Breast epithelium (tissue), 4 donors: ENCODE results near the gene PGBD5. TPM values are rescaled to one million over a fixed set of nuclear protein-coding genes. Genes with fewer than 3 reads are reported as not detected.

ENCODE experiments used
- DNase-seq, 2 donors: peaks; one replicate each; pipeline ENCODE4 v3.0.0-alpha.2; 2019; ENCODE audit warnings: low spot score in 2 of 2
- H3K27ac ChIP-seq, 2 donors: fragments of 200-600 bp; sonication (generic) in 1 of 2; one replicate each; pipeline ENCODE4 v1.5.1; 2016 to 2019; ENCODE audit warnings: mild to moderate bottlenecking in 1 of 2
- H3K27me3 ChIP-seq, 2 donors: fragments of 200-600 bp; sonication (generic) in 1 of 2; one replicate each; pipeline versions ENCODE4 v1.5.1 to v1.6.0; 2017 to 2019; ENCODE audit warnings: control low read depth in 1 of 2, mild to moderate bottlenecking in 1 of 2
- H3K36me3 ChIP-seq: fragments of 200-600 bp; one replicate; pipeline ENCODE4 v1.5.1; 2019
- H3K4me1 ChIP-seq, 2 donors: fragments of 200-600 bp; sonication (generic); one replicate each; pipeline ENCODE4 v1.5.1; 2016 to 2019; ENCODE audit warnings: control low read depth in 1 of 2
- H3K4me3 ChIP-seq, 3 donors: fragments of 200-600 bp; sonication (generic); 1 replicate in 2 of 3; 2 replicates in 1 of 3; pipeline ENCODE4 v1.5.1; 2016 to 2019; ENCODE audit warnings: mild to moderate bottlenecking in 3 of 3, moderate library complexity in 2 of 3
- H3K9me3 ChIP-seq, 2 donors: fragments of 200-600 bp; sonication (generic) in 1 of 2; one replicate each; pipeline ENCODE4 v1.5.1; 2016 to 2019; ENCODE audit warnings: control low read depth in 1 of 2
- POLR2A ChIP-seq: fragments of 450-650 bp; IDR thresholded peaks from one replicate; pipeline ENCODE4 v1.6.1; 2016; ENCODE audit warnings: antibody characterized with exemption, mild to moderate bottlenecking, moderate library complexity
- POLR2AphosphoS5 ChIP-seq, 3 donors: sonication (generic); formaldehyde crosslinking; IDR thresholded peaks; one replicate each; pipeline ENCODE4 v1.6.1; 2017; ENCODE audit warnings: antibody characterized with exemption in 3 of 3
- intact Hi-C: fragments of 100-400 bp; cut with DNase I; formaldehyde crosslinking; loops from one replicate; pipeline ENCODE4 v1.15.1; 2023; ENCODE audit warnings: low total_unique reads
- total RNA-seq, 3 donors: library from RNA; depleted of rRNA; stranded (reverse); fragments of >200 nt; gene quantifications; one replicate each; pipeline ENCODE4 v1.1.0, GENCODE V29; 2016
- TF ChIP-seq, protein P1 (sequence below), 3 donors: fragments of 450-650 bp; IDR thresholded peaks; one replicate each; pipeline ENCODE4 v1.5.1; 2016 to 2017; ENCODE audit warnings: antibody characterized with exemption in 3 of 3, mild to moderate bottlenecking in 3 of 3, moderate library complexity in 3 of 3

Gene PGBD5
- total RNA-seq, 3 donors from 2014 or later, result 0.48 to 0.98 (median 0.59) TPM

DNA sequence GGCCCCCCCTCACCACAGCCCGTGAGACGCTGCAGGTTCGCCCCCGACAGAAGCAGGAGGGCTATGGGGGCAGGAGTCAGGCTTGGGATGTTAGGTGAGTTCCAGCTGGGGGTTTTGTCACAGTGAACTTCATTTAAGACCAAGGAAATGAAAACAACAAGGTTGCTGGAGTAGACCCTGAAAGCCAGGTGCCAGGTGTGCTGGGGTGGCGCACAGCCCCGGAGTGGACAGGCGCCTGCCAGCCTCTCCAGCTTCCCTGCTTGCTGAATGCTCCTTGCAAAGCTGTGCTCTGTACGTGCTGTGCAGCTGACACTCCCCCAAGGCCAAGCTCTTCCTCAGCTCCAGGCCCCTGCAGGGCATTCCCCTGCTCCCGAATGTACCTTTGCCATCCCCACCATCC is 102.4 kb downstream of the PGBD5 start:
- DNase-seq, result no peak
- no peaks in the 10 kb centered on the region for H3K9me3 ChIP-seq
- TF ChIP-seq POLR2AphosphoS5 (IDR thresholded peaks at IDR 0.05) (no peak), POLR2A (no peak)
- TF ChIP-seq, protein P1, sequence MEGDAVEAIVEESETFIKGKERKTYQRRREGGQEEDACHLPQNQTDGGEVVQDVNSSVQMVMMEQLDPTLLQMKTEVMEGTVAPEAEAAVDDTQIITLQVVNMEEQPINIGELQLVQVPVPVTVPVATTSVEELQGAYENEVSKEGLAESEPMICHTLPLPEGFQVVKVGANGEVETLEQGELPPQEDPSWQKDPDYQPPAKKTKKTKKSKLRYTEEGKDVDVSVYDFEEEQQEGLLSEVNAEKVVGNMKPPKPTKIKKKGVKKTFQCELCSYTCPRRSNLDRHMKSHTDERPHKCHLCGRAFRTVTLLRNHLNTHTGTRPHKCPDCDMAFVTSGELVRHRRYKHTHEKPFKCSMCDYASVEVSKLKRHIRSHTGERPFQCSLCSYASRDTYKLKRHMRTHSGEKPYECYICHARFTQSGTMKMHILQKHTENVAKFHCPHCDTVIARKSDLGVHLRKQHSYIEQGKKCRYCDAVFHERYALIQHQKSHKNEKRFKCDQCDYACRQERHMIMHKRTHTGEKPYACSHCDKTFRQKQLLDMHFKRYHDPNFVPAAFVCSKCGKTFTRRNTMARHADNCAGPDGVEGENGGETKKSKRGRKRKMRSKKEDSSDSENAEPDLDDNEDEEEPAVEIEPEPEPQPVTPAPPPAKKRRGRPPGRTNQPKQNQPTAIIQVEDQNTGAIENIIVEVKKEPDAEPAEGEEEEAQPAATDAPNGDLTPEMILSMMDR (IDR thresholded peaks at IDR 0.05), result no peak
- H3K27me3 ChIP-seq, result no peaks in the 10 kb centered on the region
- H3K4me1 ChIP-seq, result no peaks in the 10 kb centered on the region
- no peak overlapping the region for H3K27ac ChIP-seq
- intact Hi-C loops, result no loop called here
- H3K4me3 ChIP-seq, result no peak overlapping the region
- no peaks in the 10 kb centered on the region for H3K36me3 ChIP-seq

DNA sequence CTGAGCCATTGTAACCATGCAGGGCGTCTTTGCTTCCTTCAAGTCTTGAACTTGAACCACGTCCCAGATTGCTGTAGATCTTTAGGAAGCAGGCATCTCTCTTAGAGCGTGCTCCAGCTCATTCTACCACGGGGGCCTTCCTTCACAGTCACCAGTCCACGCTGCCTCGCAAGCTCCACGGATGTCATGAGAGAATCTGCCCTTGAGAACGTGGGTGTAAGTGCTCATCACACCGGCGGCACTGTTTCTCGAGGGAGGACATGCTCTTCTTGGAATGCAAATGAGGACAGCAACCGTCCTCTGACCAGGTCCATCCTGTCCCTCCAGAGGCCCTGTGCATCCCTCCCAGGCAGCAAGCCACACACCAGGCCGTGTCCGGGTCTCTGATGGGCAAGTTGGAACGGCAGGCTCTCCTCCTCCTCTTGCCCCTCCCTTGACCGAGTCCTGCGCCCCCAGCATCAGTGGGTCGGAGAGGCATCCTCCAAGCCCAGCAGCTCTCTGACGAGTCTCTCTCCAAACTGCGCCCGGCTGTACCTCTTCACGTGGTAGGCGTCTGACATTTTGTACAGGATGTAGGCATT is 103.1 kb downstream of the PGBD5 start:
- DNase-seq, result no peak
- no peak overlapping the region for H3K4me3 ChIP-seq
- no peaks in the 10 kb centered on the region for H3K9me3 ChIP-seq
- intact Hi-C loops, result no loop called here
- no peaks in the 10 kb centered on the region for H3K4me1 ChIP-seq
- no peaks in the 10 kb centered on the region for H3K27me3 ChIP-seq
- TF ChIP-seq POLR2AphosphoS5 (IDR thresholded peaks at IDR 0.05) (no peak), POLR2A (no peak)
- TF ChIP-seq, protein P1 (IDR thresholded peaks at IDR 0.05), result no peak
- no peaks in the 10 kb centered on the region for H3K36me3 ChIP-seq
- no peak overlapping the region for H3K27ac ChIP-seq

DNA sequence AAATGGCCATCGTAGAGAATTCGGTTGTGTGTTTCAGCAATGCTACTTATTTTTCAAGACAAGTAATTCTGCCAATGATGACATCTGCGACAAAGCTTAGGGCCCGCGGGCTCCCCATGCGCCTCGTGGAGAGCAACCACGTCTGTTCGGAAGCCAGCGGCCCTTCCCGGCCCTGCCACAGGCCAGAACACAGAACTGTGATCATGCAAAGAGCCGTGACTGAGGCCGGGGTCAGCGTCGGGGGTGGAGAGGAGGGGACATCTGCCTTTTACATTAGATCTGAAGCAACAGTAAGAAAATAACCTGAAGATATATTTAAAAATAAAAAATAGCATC is 103.7 kb downstream of the PGBD5 start:
- H3K4me1 ChIP-seq, result no peaks in the 10 kb centered on the region
- H3K36me3 ChIP-seq, result no peaks in the 10 kb centered on the region
- TF ChIP-seq POLR2A (no peak), POLR2AphosphoS5 (IDR thresholded peaks at IDR 0.05) (no peak)
- TF ChIP-seq, protein P1 (IDR thresholded peaks at IDR 0.05), result no peak
- no peaks in the 10 kb centered on the region for H3K9me3 ChIP-seq
- intact Hi-C loops, result no loop called here
- no peaks in the 10 kb centered on the region for H3K27me3 ChIP-seq
- no peak overlapping the region for H3K27ac ChIP-seq
- H3K4me3 ChIP-seq, result no peak overlapping the region
- DNase-seq, result no peak

DNA sequence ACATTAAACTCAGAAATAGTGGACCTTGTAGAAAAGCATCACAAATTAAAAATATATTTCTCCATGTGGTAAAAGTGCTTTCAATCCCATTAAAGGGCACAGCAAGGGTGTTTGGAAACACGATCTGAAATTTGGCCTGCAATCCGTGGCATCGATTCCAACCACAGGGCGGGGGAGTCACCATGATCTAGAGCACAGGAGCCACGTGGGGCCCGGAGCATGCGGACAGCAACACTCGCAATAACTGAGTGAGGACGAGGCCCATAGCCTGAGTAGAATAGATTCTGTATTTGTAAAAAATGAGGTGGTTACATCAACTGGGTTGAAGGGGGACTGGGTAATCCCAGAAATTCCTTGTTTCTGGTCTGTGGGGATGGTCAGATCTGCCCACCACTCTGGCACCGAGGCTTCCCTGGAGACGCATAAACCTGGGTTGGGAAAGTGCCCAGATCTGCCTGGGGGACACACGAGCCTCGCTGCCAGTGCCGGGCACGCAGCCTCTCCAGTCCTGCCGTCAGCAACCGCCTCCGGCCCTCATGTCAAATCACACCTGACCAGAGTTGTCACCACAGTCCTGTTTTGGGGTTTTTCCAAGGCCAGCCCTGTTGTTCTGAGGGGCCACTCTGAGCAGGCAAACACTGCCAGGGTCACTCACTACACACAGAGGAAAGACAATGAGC is 104.3 kb downstream of the PGBD5 start:
- intact Hi-C loops, result no loop called here
- no peak overlapping the region for H3K4me3 ChIP-seq
- DNase-seq, result no peak
- H3K9me3 ChIP-seq, result no peaks in the 10 kb centered on the region
- H3K27ac ChIP-seq, result no peak overlapping the region
- peaks cover 0 to 2% of the 10 kb centered on the region in 2 donors for H3K27me3 ChIP-seq
- H3K4me1 ChIP-seq, result no peaks in the 10 kb centered on the region
- TF ChIP-seq, protein P1 (IDR thresholded peaks at IDR 0.05), result no peak
- no peak for TF ChIP-seq POLR2A
- no peak for TF ChIP-seq POLR2AphosphoS5 (IDR thresholded peaks at IDR 0.05)
- no peaks in the 10 kb centered on the region for H3K36me3 ChIP-seq

DNA sequence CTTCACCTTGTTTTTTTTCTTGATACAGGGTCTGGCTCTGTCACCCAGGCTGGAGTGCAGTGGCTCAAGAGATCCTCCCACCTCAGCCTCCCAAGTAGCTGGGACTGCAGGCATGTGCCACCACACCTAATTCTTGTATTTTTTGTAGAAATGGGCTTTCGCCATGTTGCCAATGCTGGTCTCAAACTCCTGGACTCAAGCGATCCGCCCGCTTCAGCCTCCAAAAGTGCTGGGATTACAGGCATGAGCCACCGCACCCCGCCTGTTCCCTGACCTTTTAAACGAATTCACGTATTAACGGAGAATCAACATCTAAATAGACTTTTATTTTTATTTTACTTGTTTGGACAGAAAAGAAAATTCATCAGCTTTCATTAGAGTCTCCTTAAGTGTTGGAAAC is 104.8 kb downstream of the PGBD5 start:
- Histone ChIP-seq H3K27me3 (peaks cover 0 to 6% of the 10 kb centered on the region in 2 donors), H3K27ac (no peak overlapping the region), H3K4me1 (no peaks in the 10 kb centered on the region), H3K36me3 (no peaks in the 10 kb centered on the region), H3K4me3 (no peak overlapping the region), H3K9me3 (no peaks in the 10 kb centered on the region)
- no peak for TF ChIP-seq POLR2A
- TF ChIP-seq, protein P1 (IDR thresholded peaks at IDR 0.05), result no peak
- no peak for TF ChIP-seq POLR2AphosphoS5 (IDR thresholded peaks at IDR 0.05)
- DNase-seq, result no peak
- intact Hi-C loops, result no loop called here
